ENCODE measurements around the gene GSN. TPM values are rescaled to one million over a fixed set of nuclear protein-coding genes. Genes with fewer than 3 reads are reported as not detected.

The GSN gene
- total RNA-seq, 2 donors from 2014 or later: 9.4 to 40.9 TPM

- H3K4me3 Mint-ChIP-seq: peak overlapping the region; percentile 28
- DNase-seq (ENCODE audit: low spot score): no peak
- no peak for ATAC-seq
- no peaks in the 10 kb centered on the region for H3K9me3 Mint-ChIP-seq
- peak overlapping the region; percentile 30 to 55 for H3K27ac Mint-ChIP-seq
- peaks cover 50% of the 10 kb centered on the region for H3K36me3 Mint-ChIP-seq
- H3K27me3 Mint-ChIP-seq: no peaks in the 10 kb centered on the region
- H3K4me1 Mint-ChIP-seq (ENCODE audit: low read depth in 2 of 2): peaks cover 51 to 78% of the 10 kb centered on the region in 2 donors
Measured at GRCh38 chr9:121350993-121351561, 83.1 kb downstream of the GSN start.

- peak overlapping the region; percentile 78 for H3K4me3 Mint-ChIP-seq
- DNase-seq (ENCODE audit: low spot score) (peak; percentile 91), ATAC-seq (peak; percentile 97 to 99)
- peaks cover 41% of the 10 kb centered on the region for H3K36me3 Mint-ChIP-seq
- peak overlapping the region; percentile 69 to 93 for H3K27ac Mint-ChIP-seq
- no peaks in the 10 kb centered on the region for H3K27me3 Mint-ChIP-seq
- no peaks in the 10 kb centered on the region for H3K9me3 Mint-ChIP-seq
- peaks cover 61 to 84% of the 10 kb centered on the region in 2 donors for H3K4me1 Mint-ChIP-seq (ENCODE audit: low read depth in 2 of 2)
Measured at GRCh38 chr9:121353241-121354061, 85.5 kb downstream of the GSN start.

- Mint-ChIP-seq H3K4me3 (peak overlapping the region; percentile 78), H3K36me3 (peaks cover 40% of the 10 kb centered on the region), H3K4me1 (ENCODE audit: low read depth in 2 of 2) (peaks cover 68 to 84% of the 10 kb centered on the region in 2 donors), H3K27ac (peak overlapping the region; percentile 69 to 93), H3K27me3 (no peaks in the 10 kb centered on the region), H3K9me3 (no peaks in the 10 kb centered on the region)
- DNase-seq (ENCODE audit: low spot score): no peak
- ATAC-seq: peak; percentile 2
Measured at GRCh38 chr9:121354141-121354540, 86.2 kb downstream of the GSN start.

- H3K27ac Mint-ChIP-seq: peak overlapping the region; percentile 69 to 93
- no peak for ATAC-seq
- no peak for DNase-seq (ENCODE audit: low spot score)
- no peaks in the 10 kb centered on the region for H3K27me3 Mint-ChIP-seq
- no peaks in the 10 kb centered on the region for H3K9me3 Mint-ChIP-seq
- H3K4me1 Mint-ChIP-seq (ENCODE audit: low read depth in 2 of 2): peaks cover 68 to 86% of the 10 kb centered on the region in 2 donors
- peaks cover 40% of the 10 kb centered on the region for H3K36me3 Mint-ChIP-seq
- H3K4me3 Mint-ChIP-seq: peak overlapping the region; percentile 49
Measured at GRCh38 chr9:121354762-121355161, 86.8 kb downstream of the GSN start.

- DNase-seq (ENCODE audit: low spot score) (no peak), ATAC-seq (no peak)
- Mint-ChIP-seq H3K9me3 (no peaks in the 10 kb centered on the region), H3K27ac (peak overlapping the region; percentile 69 to 93), H3K4me1 (ENCODE audit: low read depth in 2 of 2) (peaks cover 67 to 89% of the 10 kb centered on the region in 2 donors), H3K36me3 (peaks cover 28% of the 10 kb centered on the region), H3K4me3 (peak overlapping the region; percentile 90), H3K27me3 (no peaks in the 10 kb centered on the region)
Measured at GRCh38 chr9:121357011-121357410, 89.0 kb downstream of the GSN start.

GRCh38 chr9:121358751-121359150 lies 90.8 kb downstream of the GSN start:
- peaks cover 20% of the 10 kb centered on the region for H3K36me3 Mint-ChIP-seq
- no peaks in the 10 kb centered on the region for H3K27me3 Mint-ChIP-seq
- peak overlapping the region; percentile 84 for H3K4me3 Mint-ChIP-seq
- peaks cover 68 to 88% of the 10 kb centered on the region in 2 donors for H3K4me1 Mint-ChIP-seq (ENCODE audit: low read depth in 2 of 2)
- H3K9me3 Mint-ChIP-seq: no peaks in the 10 kb centered on the region
- peak overlapping the region; percentile 69 to 93 for H3K27ac Mint-ChIP-seq
- peak; percentile 71 to 85 for ATAC-seq
- DNase-seq (ENCODE audit: low spot score): no peak

GRCh38 chr9:121359351-121360294 lies 91.7 kb downstream of the GSN start:
- H3K27ac Mint-ChIP-seq: peak overlapping the region; percentile 69 to 93
- no peaks in the 10 kb centered on the region for H3K27me3 Mint-ChIP-seq
- DNase-seq (ENCODE audit: low spot score) (no peak), ATAC-seq (peak; percentile 3 to 45)
- peaks cover 18% of the 10 kb centered on the region for H3K36me3 Mint-ChIP-seq
- no peaks in the 10 kb centered on the region for H3K9me3 Mint-ChIP-seq
- peaks cover 69 to 89% of the 10 kb centered on the region in 2 donors for H3K4me1 Mint-ChIP-seq (ENCODE audit: low read depth in 2 of 2)
- peak overlapping the region; percentile 84 for H3K4me3 Mint-ChIP-seq

- peak overlapping the region; percentile 57 to 93 for H3K27ac Mint-ChIP-seq
- no peak for ATAC-seq
- DNase-seq (ENCODE audit: low spot score): no peak
- no peaks in the 10 kb centered on the region for H3K27me3 Mint-ChIP-seq
- H3K4me1 Mint-ChIP-seq (ENCODE audit: low read depth in 2 of 2): peaks cover 75 to 93% of the 10 kb centered on the region in 2 donors
- peaks cover 14% of the 10 kb centered on the region for H3K36me3 Mint-ChIP-seq
- H3K9me3 Mint-ChIP-seq: no peaks in the 10 kb centered on the region
- H3K4me3 Mint-ChIP-seq: peak overlapping the region; percentile 36
Measured at GRCh38 chr9:121360601-121361374, 92.8 kb downstream of the GSN start.

- H3K9me3 Mint-ChIP-seq: no peaks in the 10 kb centered on the region
- peaks cover 70 to 91% of the 10 kb centered on the region in 2 donors for H3K4me1 Mint-ChIP-seq (ENCODE audit: low read depth in 2 of 2)
- no peak for ATAC-seq
- H3K27ac Mint-ChIP-seq: peak overlapping the region; percentile 57 to 93
- H3K4me3 Mint-ChIP-seq: peak overlapping the region; percentile 69
- H3K27me3 Mint-ChIP-seq: no peaks in the 10 kb centered on the region
- peaks cover 5% of the 10 kb centered on the region for H3K36me3 Mint-ChIP-seq
- no peak for DNase-seq (ENCODE audit: low spot score)
Measured at GRCh38 chr9:121362813-121363621, 95.1 kb downstream of the GSN start.

GRCh38 chr9:121363622-121363961 lies 95.6 kb downstream of the GSN start:
- ATAC-seq (no peak), DNase-seq (ENCODE audit: low spot score) (no peak)
- no peaks in the 10 kb centered on the region for H3K27me3 Mint-ChIP-seq
- H3K4me1 Mint-ChIP-seq (ENCODE audit: low read depth in 2 of 2): peaks cover 68 to 89% of the 10 kb centered on the region in 2 donors
- no peaks in the 10 kb centered on the region for H3K9me3 Mint-ChIP-seq
- H3K27ac Mint-ChIP-seq: peak overlapping the region; percentile 57 to 93
- peaks cover 4% of the 10 kb centered on the region for H3K36me3 Mint-ChIP-seq
- peak overlapping the region; percentile 48 for H3K4me3 Mint-ChIP-seq

- DNase-seq (ENCODE audit: low spot score) (no peak), ATAC-seq (no peak)
- Mint-ChIP-seq H3K27ac (peak overlapping the region; percentile 57 to 93), H3K27me3 (no peaks in the 10 kb centered on the region), H3K4me1 (ENCODE audit: low read depth in 2 of 2) (peaks cover 63 to 89% of the 10 kb centered on the region in 2 donors), H3K4me3 (peak overlapping the region; percentile 48), H3K36me3 (no peaks in the 10 kb centered on the region), H3K9me3 (no peaks in the 10 kb centered on the region)
Measured at GRCh38 chr9:121364077-121364476, 96.1 kb downstream of the GSN start.

- Mint-ChIP-seq H3K4me3 (peak overlapping the region; percentile 48), H3K27ac (peak overlapping the region; percentile 57 to 93), H3K4me1 (ENCODE audit: low read depth in 2 of 2) (peaks cover 58 to 82% of the 10 kb centered on the region in 2 donors), H3K27me3 (no peaks in the 10 kb centered on the region), H3K36me3 (no peaks in the 10 kb centered on the region), H3K9me3 (no peaks in the 10 kb centered on the region)
- DNase-seq (ENCODE audit: low spot score) (no peak), ATAC-seq (no peak)
Measured at GRCh38 chr9:121364886-121365285, 96.9 kb downstream of the GSN start.

All from natural killer cell treated with Interleukin-12 subunit alpha and Interleukin-12 subunit beta and Interleukin-15 and Interleukin-18, amount 100 ng/mL, for 72 hours (primary cell).